ENCODE measurements around the gene LIF. TPM values are rescaled to one million over a fixed set of nuclear protein-coding genes. Genes with fewer than 3 reads are reported as not detected.
A peak's percentile ranks its signal among the peaks of the same experiment; 100 is the strongest.

LIF gene
- total RNA-seq, 1 donor from 2014 or later = 0.52 TPM

GRCh38 chr22:30290342-30291057 is 43.9 kb upstream of the LIF start:
- Histone ChIP-seq H3K9me3 (ENCODE audit: control insufficient read depth in 3 of 3, low read length in 3 of 3) (no peaks in the 10 kb centered on the region), H3K4me3 (ENCODE audit: low read length in 3 of 3) (peak overlapping the region; percentile 71 to 83 (median 81)), H3K27ac (ENCODE audit: low read depth, low read length) (peak overlapping the region; percentile 71), H3K36me3 (ENCODE audit: control insufficient read depth in 3 of 3, insufficient read depth in 3 of 3, low read length in 3 of 3) (peaks cover 18 to 22% (median 19%) of the 10 kb centered on the region in 3 donors), H3K4me1 (ENCODE audit: control insufficient read depth in 3 of 3, insufficient read depth in 3 of 3, low read length in 3 of 3) (peaks cover 35 to 43% (median 37%) of the 10 kb centered on the region in 3 donors), H3K9ac (ENCODE audit: low read depth in 1 of 3, low read length in 3 of 3) (peak overlapping the region in 2 of 3 donors; percentile 50 to 70), H3K27me3 (ENCODE audit: control insufficient read depth in 3 of 3, insufficient read depth in 3 of 3, low read length in 3 of 3) (no peaks in the 10 kb centered on the region)

- Histone ChIP-seq H3K27ac (ENCODE audit: low read depth, low read length) (peak overlapping the region; percentile 71), H3K4me1 (ENCODE audit: control insufficient read depth in 3 of 3, insufficient read depth in 3 of 3, low read length in 3 of 3) (peaks cover 35 to 43% (median 37%) of the 10 kb centered on the region in 3 donors), H3K4me3 (ENCODE audit: low read length in 3 of 3) (peak overlapping the region; percentile 71 to 83 (median 81)), H3K36me3 (ENCODE audit: control insufficient read depth in 3 of 3, insufficient read depth in 3 of 3, low read length in 3 of 3) (peaks cover 16 to 19% (median 18%) of the 10 kb centered on the region in 3 donors), H3K9ac (ENCODE audit: low read depth in 1 of 3, low read length in 3 of 3) (peak overlapping the region; percentile 50 to 72 (median 70)), H3K9me3 (ENCODE audit: control insufficient read depth in 3 of 3, low read length in 3 of 3) (no peaks in the 10 kb centered on the region), H3K27me3 (ENCODE audit: control insufficient read depth in 3 of 3, insufficient read depth in 3 of 3, low read length in 3 of 3) (no peaks in the 10 kb centered on the region)
Measured at GRCh38 chr22:30289980-30290313, 43.4 kb upstream of the LIF start.

- Histone ChIP-seq H3K9me3 (ENCODE audit: control insufficient read depth in 3 of 3, low read length in 3 of 3) (no peaks in the 10 kb centered on the region), H3K27me3 (ENCODE audit: control insufficient read depth in 3 of 3, insufficient read depth in 3 of 3, low read length in 3 of 3) (no peaks in the 10 kb centered on the region), H3K9ac (ENCODE audit: low read depth in 1 of 3, low read length in 3 of 3) (peak within 1 kb of the TSS; percentile 72 to 86 (median 80)), H3K4me1 (ENCODE audit: control insufficient read depth in 3 of 3, insufficient read depth in 3 of 3, low read length in 3 of 3) (peaks cover 35 to 43% (median 37%) of the 10 kb centered on the region in 3 donors), H3K4me3 (ENCODE audit: low read length in 3 of 3) (peak within 1 kb of the TSS; percentile 74 to 83 (median 81)), H3K36me3 (ENCODE audit: control insufficient read depth in 3 of 3, insufficient read depth in 3 of 3, low read length in 3 of 3) (peaks cover 13 to 18% (median 16%) of the 10 kb centered on the region in 3 donors), H3K27ac (ENCODE audit: low read depth, low read length) (peak within 1 kb of the TSS; percentile 71)
Measured at GRCh38 chr22:30289141-30289979, 42.8 kb upstream of the LIF start, which contains the start of gene CASTOR1. CASTOR1 (minus strand) TSS chr22:30289505; CDS start chr22:30289497, 8 bp downstream.

GRCh38 chr22:30288419-30289140 is 42.0 kb upstream of the LIF start:
- H3K36me3 ChIP-seq (ENCODE audit: control insufficient read depth in 3 of 3, insufficient read depth in 3 of 3, low read length in 3 of 3) = peaks cover 7 to 11% (median 10%) of the 10 kb centered on the region in 3 donors

GRCh38 chr22:30287648-30288418 is 41.3 kb upstream of the LIF start:
- Histone ChIP-seq H3K9ac (ENCODE audit: low read depth in 1 of 3, low read length in 3 of 3) (peak overlapping the region in 2 of 3 donors; percentile 60 to 80), H3K27me3 (ENCODE audit: control insufficient read depth in 3 of 3, insufficient read depth in 3 of 3, low read length in 3 of 3) (no peaks in the 10 kb centered on the region), H3K36me3 (ENCODE audit: control insufficient read depth in 3 of 3, insufficient read depth in 3 of 3, low read length in 3 of 3) (peaks cover under 1 to 5% (median 2%) of the 10 kb centered on the region in 3 donors), H3K27ac (ENCODE audit: low read depth, low read length) (peak overlapping the region; percentile 67), H3K9me3 (ENCODE audit: control insufficient read depth in 3 of 3, low read length in 3 of 3) (no peaks in the 10 kb centered on the region), H3K4me3 (ENCODE audit: low read length in 3 of 3) (peak overlapping the region; percentile 74 to 83 (median 81)), H3K4me1 (ENCODE audit: control insufficient read depth in 3 of 3, insufficient read depth in 3 of 3, low read length in 3 of 3) (peaks cover 35 to 43% (median 37%) of the 10 kb centered on the region in 3 donors)

More at GRCh38 chr22:30288419-30289140, 42.0 kb upstream of the LIF start:
- H3K9ac ChIP-seq (ENCODE audit: low read depth in 1 of 3, low read length in 3 of 3) = peak overlapping the region; percentile 65 to 86 (median 80)
- H3K4me1 ChIP-seq (ENCODE audit: control insufficient read depth in 3 of 3, insufficient read depth in 3 of 3, low read length in 3 of 3) = peaks cover 35 to 43% (median 37%) of the 10 kb centered on the region in 3 donors
- peak overlapping the region; percentile 67 for H3K27ac ChIP-seq (ENCODE audit: low read depth, low read length)
- H3K4me3 ChIP-seq (ENCODE audit: low read length in 3 of 3) = peak overlapping the region; percentile 74 to 83 (median 81)
- H3K27me3 ChIP-seq (ENCODE audit: control insufficient read depth in 3 of 3, insufficient read depth in 3 of 3, low read length in 3 of 3) = no peaks in the 10 kb centered on the region
- H3K9me3 ChIP-seq (ENCODE audit: control insufficient read depth in 3 of 3, low read length in 3 of 3) = no peaks in the 10 kb centered on the region

- no peaks in the 10 kb centered on the region for H3K9me3 ChIP-seq (ENCODE audit: control insufficient read depth in 3 of 3, low read length in 3 of 3)
- H3K9ac ChIP-seq (ENCODE audit: low read depth in 1 of 3, low read length in 3 of 3) = no peak overlapping the region
- no peaks in the 10 kb centered on the region for H3K36me3 ChIP-seq (ENCODE audit: control insufficient read depth in 3 of 3, insufficient read depth in 3 of 3, low read length in 3 of 3)
- H3K4me1 ChIP-seq (ENCODE audit: control insufficient read depth in 3 of 3, insufficient read depth in 3 of 3, low read length in 3 of 3) = peaks cover 35 to 38% (median 36%) of the 10 kb centered on the region in 3 donors
- H3K4me3 ChIP-seq (ENCODE audit: low read length in 3 of 3) = no peak overlapping the region
- H3K27ac ChIP-seq (ENCODE audit: low read depth, low read length) = no peak overlapping the region
- no peaks in the 10 kb centered on the region for H3K27me3 ChIP-seq (ENCODE audit: control insufficient read depth in 3 of 3, insufficient read depth in 3 of 3, low read length in 3 of 3)
Measured at GRCh38 chr22:30286813-30287647, 40.5 kb upstream of the LIF start.

- no peaks in the 10 kb centered on the region for H3K27me3 ChIP-seq (ENCODE audit: control insufficient read depth in 3 of 3, insufficient read depth in 3 of 3, low read length in 3 of 3)
- no peaks in the 10 kb centered on the region for H3K36me3 ChIP-seq (ENCODE audit: control insufficient read depth in 3 of 3, insufficient read depth in 3 of 3, low read length in 3 of 3)
- H3K9ac ChIP-seq (ENCODE audit: low read depth in 1 of 3, low read length in 3 of 3) = no peak overlapping the region
- no peak overlapping the region for H3K27ac ChIP-seq (ENCODE audit: low read depth, low read length)
- peaks cover 29 to 33% (median 30%) of the 10 kb centered on the region in 3 donors for H3K4me1 ChIP-seq (ENCODE audit: control insufficient read depth in 3 of 3, insufficient read depth in 3 of 3, low read length in 3 of 3)
- H3K9me3 ChIP-seq (ENCODE audit: control insufficient read depth in 3 of 3, low read length in 3 of 3) = no peaks in the 10 kb centered on the region
- H3K4me3 ChIP-seq (ENCODE audit: low read length in 3 of 3) = no peak overlapping the region
Measured at GRCh38 chr22:30286331-30286730, 39.8 kb upstream of the LIF start.

- no peak overlapping the region for H3K27ac ChIP-seq (ENCODE audit: low read depth, low read length)
- H3K9ac ChIP-seq (ENCODE audit: low read depth in 1 of 3, low read length in 3 of 3) = no peak overlapping the region
- no peak overlapping the region for H3K4me3 ChIP-seq (ENCODE audit: low read length in 3 of 3)
- H3K36me3 ChIP-seq (ENCODE audit: control insufficient read depth in 3 of 3, insufficient read depth in 3 of 3, low read length in 3 of 3) = no peaks in the 10 kb centered on the region
- no peaks in the 10 kb centered on the region for H3K9me3 ChIP-seq (ENCODE audit: control insufficient read depth in 3 of 3, low read length in 3 of 3)
- H3K4me1 ChIP-seq (ENCODE audit: control insufficient read depth in 3 of 3, insufficient read depth in 3 of 3, low read length in 3 of 3) = peaks cover 24 to 28% (median 25%) of the 10 kb centered on the region in 3 donors
- no peaks in the 10 kb centered on the region for H3K27me3 ChIP-seq (ENCODE audit: control insufficient read depth in 3 of 3, insufficient read depth in 3 of 3, low read length in 3 of 3)
Measured at GRCh38 chr22:30285846-30286200, 39.3 kb upstream of the LIF start.

All from skeletal muscle tissue (tissue), 4 donors.